H9 (cell line): ENCODE data around the gene PVALB. TPM values are rescaled to one million over a fixed set of nuclear protein-coding genes. Genes with fewer than 3 reads are reported as not detected.

Experiments
- DNase-seq: peaks from one replicate; pipeline ENCODE4 v3.0.0-alpha.2; 2017
- H2AFZ ChIP-seq: one replicate; pipeline ENCODE4 v1.6.1; 2013; ENCODE audit warnings: mild to moderate bottlenecking, low read length, control low read depth, moderate library complexity
- H2AK5ac ChIP-seq: 2 replicates; pipeline ENCODE4 v1.6.1; 2013; ENCODE audit warnings: low read length, control low read depth, mixed read lengths; ENCODE audit not compliant: insufficient read length
- H2BK120ac ChIP-seq: one replicate; pipeline ENCODE4 v1.6.1; 2013; ENCODE audit warnings: low read depth, mild to moderate bottlenecking, low read length, control low read depth, inconsistent platforms; ENCODE audit not compliant: poor library complexity, severe bottlenecking
- H2BK12ac ChIP-seq: 2 replicates; pipeline ENCODE4 v1.6.1; 2013; ENCODE audit warnings: low read length, control low read depth, mixed read lengths, low read depth; ENCODE audit not compliant: insufficient read length
- H2BK15ac ChIP-seq: 2 replicates; pipeline ENCODE4 v1.6.1; 2013; ENCODE audit warnings: low read depth, low read length, control low read depth
- H2BK20ac ChIP-seq: one replicate; pipeline ENCODE4 v1.6.1; 2013; ENCODE audit warnings: low read depth, mild to moderate bottlenecking, low read length, control low read depth, inconsistent platforms; ENCODE audit not compliant: poor library complexity, severe bottlenecking
- H2BK5ac ChIP-seq: 2 replicates; pipeline ENCODE4 v1.6.1; 2013; ENCODE audit warnings: low read length, control low read depth, mixed read lengths; ENCODE audit not compliant: insufficient read length
- H3K14ac ChIP-seq: 2 replicates; pipeline ENCODE4 v1.6.1; 2013; ENCODE audit warnings: low read length, control low read depth; ENCODE audit not compliant: insufficient read depth
- H3K18ac ChIP-seq: 2 replicates; pipeline ENCODE4 v1.6.1; 2013; ENCODE audit warnings: low read depth, mild to moderate bottlenecking, mixed read lengths, low read length, control low read depth; ENCODE audit not compliant: insufficient read length
- H3K23ac ChIP-seq: 2 replicates; pipeline ENCODE4 v1.6.1; 2013; ENCODE audit warnings: low read length, control low read depth, mixed read lengths, low read depth; ENCODE audit not compliant: insufficient read length
- H3K23me2 ChIP-seq: 2 replicates; pipeline ENCODE4 v1.6.1; 2013; ENCODE audit warnings: low read depth, mild to moderate bottlenecking, mixed read lengths, low read length, control low read depth; ENCODE audit not compliant: insufficient read length, poor library complexity, severe bottlenecking
- H3K27ac ChIP-seq: 2 replicates; pipeline ENCODE4 v1.5.1; 2013; ENCODE audit warnings: low read length, control low read depth, mixed read lengths, low read depth; ENCODE audit not compliant: insufficient read length
- H3K27me3 ChIP-seq: 2 replicates; pipeline ENCODE4 v1.6.1; 2013; ENCODE audit warnings: low read length, control low read depth, inconsistent platforms; ENCODE audit not compliant: insufficient read depth
- H3K4ac ChIP-seq: 2 replicates; pipeline ENCODE4 v1.6.1; 2013; ENCODE audit warnings: low read depth, mild to moderate bottlenecking, control low read depth, inconsistent platforms, low read length, moderate library complexity
- H3K4me1 ChIP-seq: 2 replicates; pipeline ENCODE4 v1.6.1; 2013; ENCODE audit warnings: low read length, control low read depth, inconsistent platforms; ENCODE audit not compliant: insufficient read depth
- H3K4me2 ChIP-seq: 2 replicates; pipeline ENCODE4 v1.6.1; 2013; ENCODE audit warnings: low read length, control low read depth, mixed read lengths; ENCODE audit not compliant: insufficient read length, insufficient read depth
- H3K56ac ChIP-seq: 2 replicates; pipeline ENCODE4 v1.6.1; 2013; ENCODE audit warnings: low read depth, mild to moderate bottlenecking, mixed read lengths, low read length, control low read depth; ENCODE audit not compliant: insufficient read length
- H3K79me1 ChIP-seq: 2 replicates; pipeline ENCODE4 v1.6.1; 2013; ENCODE audit warnings: low read depth, mild to moderate bottlenecking, moderate library complexity, low read length, control low read depth, inconsistent platforms; ENCODE audit not compliant: insufficient read depth, poor library complexity, severe bottlenecking
- H3K79me2 ChIP-seq: 2 replicates; pipeline ENCODE4 v1.6.1; 2013; ENCODE audit warnings: low read length, control low read depth, inconsistent platforms; ENCODE audit not compliant: insufficient read depth
- H3K9ac ChIP-seq: 2 replicates; pipeline ENCODE4 v1.6.1; 2013; ENCODE audit warnings: low read length, control low read depth, mixed read lengths; ENCODE audit not compliant: insufficient read length; ENCODE audit errors: extremely low read depth
- H3K9me3 ChIP-seq: one replicate; pipeline ENCODE4 v1.6.1; 2013; ENCODE audit warnings: low read depth, low read length, inconsistent platforms; ENCODE audit not compliant: control insufficient read depth
- H3T11ph ChIP-seq: one replicate; pipeline ENCODE4 v1.6.1; 2013; ENCODE audit warnings: mild to moderate bottlenecking, low read length, control low read depth, inconsistent platforms
- H4K20me1 ChIP-seq: one replicate; pipeline ENCODE4 v1.6.1; 2013; ENCODE audit not compliant: control insufficient read depth, insufficient read length, insufficient read depth
- H4K5ac ChIP-seq: 2 replicates; pipeline ENCODE4 v1.6.1; 2013; ENCODE audit warnings: low read depth, mild to moderate bottlenecking, mixed read lengths, low read length, control low read depth; ENCODE audit not compliant: insufficient read length
- H4K8ac ChIP-seq: replicated peaks from 2 replicates; pipeline ENCODE4 v1.6.1; 2013; ENCODE audit warnings: low read length, control low read depth, mixed read lengths, low read depth; ENCODE audit not compliant: insufficient read length
- H4K91ac ChIP-seq: 2 replicates; pipeline ENCODE4 v1.6.1; 2013; ENCODE audit warnings: low read depth, mild to moderate bottlenecking, moderate library complexity, mixed read lengths, low read length, control low read depth; ENCODE audit not compliant: insufficient read length
- H3K27ac Mint-ChIP-seq, 3 experiments: 2 replicates in 2 of 3; 3 replicates in 1 of 3; pipeline ENCODE4 v1.8.0; 2020 to 2021; ENCODE audit warnings: mixed read lengths in 3 of 3, mild to moderate bottlenecking in 1 of 3, moderate library complexity in 1 of 3
- H3K27me3 Mint-ChIP-seq: 2 replicates; pipeline ENCODE4 v1.8.0; 2021; ENCODE audit warnings: low read depth, mild to moderate bottlenecking, moderate library complexity, mixed read lengths
- H3K36me3 Mint-ChIP-seq, 3 experiments: 2 replicates in 2 of 3; 3 replicates in 1 of 3; pipeline ENCODE4 v1.8.0; 2020 to 2021; ENCODE audit warnings: low read depth in 3 of 3, mixed read lengths in 3 of 3; ENCODE audit not compliant: insufficient read depth in 1 of 3
- H3K4me1 Mint-ChIP-seq, 2 experiments: 2 replicates each; pipeline ENCODE4 v1.8.0; 2020; ENCODE audit warnings: mixed read lengths in 2 of 2
- H3K4me3 Mint-ChIP-seq, 2 experiments: 2 replicates in 1 of 2; 3 replicates in 1 of 2; pipeline ENCODE4 v1.8.0; 2020 to 2021; ENCODE audit warnings: mild to moderate bottlenecking in 2 of 2, mixed read lengths in 2 of 2, moderate library complexity in 1 of 2
- H3K9me3 Mint-ChIP-seq, 2 experiments: 2 replicates in 1 of 2; 3 replicates in 1 of 2; pipeline ENCODE4 v1.8.0; 2020; ENCODE audit warnings: mild to moderate bottlenecking in 2 of 2, mixed read lengths in 2 of 2, moderate library complexity in 1 of 2
- WGBS: extraction: QIAGEN DNeasy Blood & Tissue Kit; methylation state at CpG from one replicate; pipeline ENCODE4 v1.1.7; 2013; ENCODE audit warnings: missing lambda C conversion rate, low lambda C conversion rate, mixed read lengths; ENCODE audit not compliant: insufficient read length; ENCODE audit errors: extremely low coverage; 5-methylcytosine and 5-hydroxymethylcytosine counted together
- total RNA-seq: library from RNA; stranded (reverse); gene quantifications from 2 replicates; pipeline ENCODE4 v1.2.1, GENCODE V29; 2021
- TF ChIP-seq, protein P1 (sequence below): fragments of 200-600 bp; sonication (generic); conservative IDR thresholded peaks from 3 replicates; pipeline ENCODE4 v1.8.0; 2021; ENCODE audit warnings: antibody characterized with exemption, mild to moderate bottlenecking

PVALB gene
- total RNA-seq, 1 experiment from 2014 or later: 2.7 TPM

DNA sequence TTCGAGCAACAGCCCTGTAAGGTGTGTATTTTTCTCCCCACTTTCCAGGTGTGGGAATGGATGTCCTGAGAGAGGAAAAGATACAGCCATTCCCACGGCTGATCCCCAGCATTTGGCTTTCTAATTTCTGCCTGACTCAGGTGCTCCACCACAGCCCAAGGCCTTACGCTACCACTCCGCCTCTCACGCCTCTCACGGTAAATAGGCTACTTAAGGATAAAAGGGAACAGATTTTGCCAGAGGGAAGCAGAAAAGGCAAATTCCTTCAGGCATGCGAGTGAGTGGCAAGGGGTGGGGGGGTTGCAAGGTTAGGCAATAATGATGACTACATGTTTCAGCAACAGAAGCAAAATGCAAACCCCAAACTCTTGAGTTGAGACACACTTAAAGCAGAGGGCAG, 9.2 kb downstream of the PVALB start:
- no peak overlapping the region for H2AFZ ChIP-seq
- H3K4ac ChIP-seq: no peak overlapping the region
- no peak overlapping the region for H3K18ac ChIP-seq
- no peak overlapping the region for H4K91ac ChIP-seq
- Mint-ChIP-seq H3K27me3 (peaks cover 28% of the 10 kb centered on the region), H3K9me3 (no peaks in the 10 kb centered on the region), H3K4me3 (no peak overlapping the region), H3K27ac (peak overlapping the region in 2 of 3 experiments; percentile 32 to 73; a peak in 3 of 7 replicates), H3K4me1 (peaks cover 16 to 24% of the 10 kb centered on the region in 2 experiments), H3K36me3 (no peaks in the 10 kb centered on the region)
- no peak for DNase-seq
- H3K27me3 ChIP-seq: no peaks in the 10 kb centered on the region
- no peaks in the 10 kb centered on the region for H4K20me1 ChIP-seq
- no peaks in the 10 kb centered on the region for H3K79me2 ChIP-seq
- H2BK120ac ChIP-seq: no peak overlapping the region
- H4K5ac ChIP-seq: no peak overlapping the region
- no peak overlapping the region for H2BK15ac ChIP-seq
- H3K14ac ChIP-seq: no peak overlapping the region
- H3K23ac ChIP-seq: no peak overlapping the region
- no peak overlapping the region for H3K4me2 ChIP-seq
- H2BK12ac ChIP-seq: no peak overlapping the region
- no peak overlapping the region for H3T11ph ChIP-seq
- no peaks in the 10 kb centered on the region for H3K23me2 ChIP-seq
- H3K56ac ChIP-seq: no peak overlapping the region
- TF ChIP-seq, protein P1, sequence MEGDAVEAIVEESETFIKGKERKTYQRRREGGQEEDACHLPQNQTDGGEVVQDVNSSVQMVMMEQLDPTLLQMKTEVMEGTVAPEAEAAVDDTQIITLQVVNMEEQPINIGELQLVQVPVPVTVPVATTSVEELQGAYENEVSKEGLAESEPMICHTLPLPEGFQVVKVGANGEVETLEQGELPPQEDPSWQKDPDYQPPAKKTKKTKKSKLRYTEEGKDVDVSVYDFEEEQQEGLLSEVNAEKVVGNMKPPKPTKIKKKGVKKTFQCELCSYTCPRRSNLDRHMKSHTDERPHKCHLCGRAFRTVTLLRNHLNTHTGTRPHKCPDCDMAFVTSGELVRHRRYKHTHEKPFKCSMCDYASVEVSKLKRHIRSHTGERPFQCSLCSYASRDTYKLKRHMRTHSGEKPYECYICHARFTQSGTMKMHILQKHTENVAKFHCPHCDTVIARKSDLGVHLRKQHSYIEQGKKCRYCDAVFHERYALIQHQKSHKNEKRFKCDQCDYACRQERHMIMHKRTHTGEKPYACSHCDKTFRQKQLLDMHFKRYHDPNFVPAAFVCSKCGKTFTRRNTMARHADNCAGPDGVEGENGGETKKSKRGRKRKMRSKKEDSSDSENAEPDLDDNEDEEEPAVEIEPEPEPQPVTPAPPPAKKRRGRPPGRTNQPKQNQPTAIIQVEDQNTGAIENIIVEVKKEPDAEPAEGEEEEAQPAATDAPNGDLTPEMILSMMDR: no peak
- no peaks in the 10 kb centered on the region for H3K79me1 ChIP-seq
- no peaks in the 10 kb centered on the region for H3K9me3 ChIP-seq
- no peak overlapping the region for H2BK20ac ChIP-seq
- H3K4me1 ChIP-seq: no peaks in the 10 kb centered on the region
- H4K8ac ChIP-seq: no peak overlapping the region
- no CpG with 5 or more reads among the region's 7 CpGs for WGBS
- H3K9ac ChIP-seq: no peak overlapping the region
- no peak overlapping the region for H2BK5ac ChIP-seq
- H2AK5ac ChIP-seq: no peak overlapping the region
- no peak overlapping the region for H3K27ac ChIP-seq
